Subcutaneous abdominal adipose tissue (tissue), 5 donors: ENCODE measurements around the gene DNAJC22.

ENCODE experiments used
- H3K27ac ChIP-seq: one replicate; pipeline ENCODE4 v1.7.0; 2013; ENCODE audit warnings: low read depth, mild to moderate bottlenecking, inconsistent platforms, low read length, moderate library complexity
- H3K27me3 ChIP-seq, 5 donors: one replicate each; pipeline ENCODE4 v1.7.0; 2013; ENCODE audit warnings: low read length in 5 of 5, inconsistent platforms in 1 of 5; ENCODE audit not compliant: control insufficient read depth in 5 of 5, insufficient read depth in 4 of 5
- H3K36me3 ChIP-seq, 5 donors: one replicate each; pipeline ENCODE4 v1.7.0; 2013; ENCODE audit warnings: low read length in 5 of 5; ENCODE audit not compliant: control insufficient read depth in 5 of 5, insufficient read depth in 5 of 5
- H3K4me1 ChIP-seq, 5 donors: one replicate each; pipeline ENCODE4 v1.7.0; 2013; ENCODE audit warnings: low read length in 5 of 5, mild to moderate bottlenecking in 3 of 5, moderate library complexity in 1 of 5; ENCODE audit not compliant: control insufficient read depth in 5 of 5, insufficient read depth in 5 of 5
- H3K4me3 ChIP-seq, 5 donors: one replicate each; pipeline ENCODE4 v1.7.0; 2013; ENCODE audit warnings: low read length in 5 of 5, low read depth in 1 of 5
- H3K9ac ChIP-seq, 5 donors: one replicate each; pipeline ENCODE4 v1.7.0; 2013; ENCODE audit warnings: low read length in 5 of 5, mild to moderate bottlenecking in 4 of 5, moderate library complexity in 3 of 5
- H3K9me3 ChIP-seq, 5 donors: one replicate each; pipeline ENCODE4 v1.7.0; 2013; ENCODE audit warnings: low read length in 5 of 5; ENCODE audit not compliant: control insufficient read depth in 5 of 5
- donor health status: healthy.
- donor health status: healthy.
- donor health status: healthy.
- donor health status: healthy.
- donor health status: healthy.

The DNAJC22 gene

DNA sequence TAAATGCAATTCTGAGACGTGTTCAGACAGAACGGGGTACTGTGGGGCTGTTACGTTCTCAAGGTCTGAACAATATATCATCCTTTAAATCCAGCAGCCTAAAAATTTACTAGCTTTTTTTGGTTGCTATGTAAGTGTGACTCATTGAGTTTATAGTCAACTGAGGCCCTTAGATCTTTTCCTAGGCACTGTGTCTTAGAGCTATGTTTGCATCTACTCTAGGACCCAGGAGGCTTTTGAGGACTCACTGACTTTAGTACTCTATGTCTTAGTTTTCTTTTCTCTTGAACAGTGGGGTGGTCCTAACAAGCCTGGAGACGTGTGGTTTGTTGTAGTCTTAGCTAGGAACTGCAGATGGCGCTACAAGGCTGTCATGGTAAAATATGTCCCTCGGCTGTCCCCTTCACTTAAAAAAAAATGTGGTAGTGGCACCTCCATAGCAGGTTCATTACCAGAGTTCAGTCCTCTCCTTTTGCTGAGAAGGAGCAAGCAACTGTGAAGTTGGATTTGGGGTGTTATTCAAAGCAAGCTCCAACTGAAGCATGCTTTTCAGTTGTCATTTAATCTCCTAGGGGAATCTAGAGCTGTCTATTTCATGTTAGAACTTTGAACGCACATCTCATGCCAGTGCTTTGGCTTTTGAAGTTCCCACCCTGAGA, 11.9 kb downstream of the DNAJC22 start:
- Histone ChIP-seq H3K4me3 (no peak overlapping the region), H3K36me3 (no peaks in the 10 kb centered on the region), H3K27me3 (peaks cover 0 to 3% (median 0%) of the 10 kb centered on the region in 5 donors), H3K4me1 (peaks cover 0 to 9% (median 4%) of the 10 kb centered on the region in 5 donors), H3K27ac (no peak overlapping the region), H3K9me3 (no peaks in the 10 kb centered on the region), H3K9ac (no peak overlapping the region)

- no peak overlapping the region for H3K27ac ChIP-seq
- H3K9me3 ChIP-seq = no peaks in the 10 kb centered on the region
- peaks cover 0 to 9% (median 4%) of the 10 kb centered on the region in 5 donors for H3K4me1 ChIP-seq
- no peaks in the 10 kb centered on the region for H3K27me3 ChIP-seq
- H3K36me3 ChIP-seq = no peaks in the 10 kb centered on the region
- H3K9ac ChIP-seq = no peak overlapping the region
- no peak overlapping the region for H3K4me3 ChIP-seq
Measured at GRCh38 chr12:49359671-49360070, 13.0 kb downstream of the DNAJC22 start.

GRCh38 chr12:49362077-49362476, 15.4 kb downstream of the DNAJC22 start:
- H3K9me3 ChIP-seq = no peaks in the 10 kb centered on the region
- H3K9ac ChIP-seq = no peak overlapping the region
- H3K27me3 ChIP-seq = no peaks in the 10 kb centered on the region
- H3K4me3 ChIP-seq = no peak overlapping the region
- peaks cover 0 to 20% (median 13%) of the 10 kb centered on the region in 5 donors for H3K4me1 ChIP-seq
- H3K36me3 ChIP-seq = no peaks in the 10 kb centered on the region
- no peak overlapping the region for H3K27ac ChIP-seq

- H3K27ac ChIP-seq = no peak overlapping the region
Measured at GRCh38 chr12:49364989-49365388, 18.3 kb downstream of the DNAJC22 start.

GRCh38 chr12:49365542-49365941, 18.9 kb downstream of the DNAJC22 start:
- Histone ChIP-seq H3K36me3 (no peaks in the 10 kb centered on the region), H3K27me3 (no peaks in the 10 kb centered on the region), H3K9ac (no peak overlapping the region), H3K4me1 (peaks cover 4 to 32% (median 29%) of the 10 kb centered on the region in 5 donors), H3K9me3 (no peaks in the 10 kb centered on the region), H3K27ac (no peak overlapping the region), H3K4me3 (no peak overlapping the region)

More at GRCh38 chr12:49364989-49365388, 18.3 kb downstream of the DNAJC22 start:
- Histone ChIP-seq H3K9ac (no peak overlapping the region), H3K27me3 (no peaks in the 10 kb centered on the region), H3K9me3 (no peaks in the 10 kb centered on the region), H3K36me3 (no peaks in the 10 kb centered on the region), H3K4me1 (peaks cover 4 to 32% (median 28%) of the 10 kb centered on the region in 5 donors), H3K4me3 (no peak overlapping the region)

- Histone ChIP-seq H3K4me1 (peaks cover 4 to 32% (median 29%) of the 10 kb centered on the region in 5 donors), H3K4me3 (peak overlapping the region; percentile 70 to 90 (median 83)), H3K27ac (peak overlapping the region; percentile 90), H3K36me3 (no peaks in the 10 kb centered on the region), H3K27me3 (no peaks in the 10 kb centered on the region), H3K9ac (peak overlapping the region; percentile 48 to 90 (median 77)), H3K9me3 (no peaks in the 10 kb centered on the region)
Measured at GRCh38 chr12:49366096-49366651, 19.5 kb downstream of the DNAJC22 start.

DNA sequence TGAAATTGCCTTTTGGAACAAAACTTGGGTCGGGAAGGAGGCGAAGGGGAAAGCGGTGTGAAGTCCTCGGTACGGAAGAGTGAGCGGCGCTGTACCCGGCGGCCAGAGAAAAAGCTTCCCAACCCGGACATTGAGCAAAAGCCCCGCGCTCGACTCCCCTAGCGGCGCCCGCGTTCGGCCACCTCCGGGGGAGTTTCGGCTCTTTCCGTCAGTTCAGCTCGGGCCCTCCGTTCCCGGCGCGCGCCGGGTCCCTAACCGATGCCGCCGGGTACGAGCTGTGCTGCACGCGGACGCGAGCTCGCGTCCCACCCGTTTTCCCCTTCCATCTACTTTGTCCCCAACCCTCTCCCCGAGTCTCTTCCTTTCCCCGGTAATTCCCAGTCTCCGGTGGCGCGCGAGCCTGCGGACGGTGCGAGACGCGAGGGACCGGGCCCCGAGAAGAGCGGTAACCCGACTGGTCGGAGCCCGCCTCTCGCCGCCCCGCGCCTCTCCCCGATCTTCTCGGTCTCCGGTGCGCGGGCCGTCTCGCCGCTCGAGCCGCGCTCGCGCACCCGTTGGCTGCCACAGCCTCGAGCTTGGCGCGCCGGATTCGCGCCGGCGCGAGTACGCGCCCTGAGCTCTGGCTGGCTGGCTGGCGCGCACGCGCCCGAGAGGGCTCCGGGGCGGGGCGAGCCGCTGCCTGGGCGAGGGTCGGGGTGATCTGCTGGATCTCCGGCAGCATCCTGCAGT, 20.1 kb downstream of the DNAJC22 start:
- peak overlapping the region; percentile 70 to 90 (median 83) for H3K4me3 ChIP-seq
- H3K36me3 ChIP-seq = no peaks in the 10 kb centered on the region
- no peaks in the 10 kb centered on the region for H3K9me3 ChIP-seq
- no peaks in the 10 kb centered on the region for H3K27me3 ChIP-seq
- peaks cover 4 to 32% (median 29%) of the 10 kb centered on the region in 5 donors for H3K4me1 ChIP-seq
- peak overlapping the region; percentile 90 for H3K27ac ChIP-seq
- peak overlapping the region; percentile 48 to 90 (median 77) for H3K9ac ChIP-seq

GRCh38 chr12:49367381-49368239, 20.9 kb downstream of the DNAJC22 start, which contains the start of gene SPATS2:
TSS of gene SPATS2 (plus strand) at chr12:49367462. CDS start at chr12:49461013, 93,551 bp downstream.
- Histone ChIP-seq H3K9ac (peak within 1 kb of the TSS; percentile 48 to 90 (median 84)), H3K9me3 (no peaks in the 10 kb centered on the region), H3K36me3 (no peaks in the 10 kb centered on the region), H3K27me3 (no peaks in the 10 kb centered on the region), H3K27ac (peak within 1 kb of the TSS; percentile 90), H3K4me3 (peak within 1 kb of the TSS; percentile 77 to 90 (median 83)), H3K4me1 (peaks cover 4 to 32% (median 29%) of the 10 kb centered on the region in 5 donors)

DNA sequence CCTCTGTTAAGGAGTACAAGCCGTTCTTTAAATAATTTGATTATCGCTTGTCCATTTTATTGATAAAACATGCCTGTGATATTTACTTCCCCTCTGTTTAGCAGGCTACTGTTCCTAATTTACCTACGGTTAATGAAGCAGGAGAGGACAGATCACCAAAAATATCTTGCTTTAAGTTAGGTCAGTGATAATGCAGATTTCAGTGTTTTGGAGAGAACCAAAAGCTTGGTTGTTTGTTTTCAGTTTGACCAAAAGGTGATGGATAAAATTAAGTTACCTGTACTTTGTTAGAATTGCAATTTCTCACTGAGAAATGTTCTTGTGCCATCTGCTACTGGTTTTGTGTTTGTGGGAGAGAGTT, 21.5 kb downstream of the DNAJC22 start:
- H3K27ac ChIP-seq = peak overlapping the region; percentile 90
- no peaks in the 10 kb centered on the region for H3K9me3 ChIP-seq
- no peaks in the 10 kb centered on the region for H3K36me3 ChIP-seq
- peak overlapping the region; percentile 1 to 84 (median 67) for H3K9ac ChIP-seq
- no peaks in the 10 kb centered on the region for H3K27me3 ChIP-seq
- H3K4me3 ChIP-seq = peak overlapping the region; percentile 77 to 90 (median 83)
- peaks cover 4 to 32% (median 29%) of the 10 kb centered on the region in 5 donors for H3K4me1 ChIP-seq
